SW480 (cell line): ENCODE measurements around the gene UPP2.

Source experiments
- DNase-seq: peaks from one replicate; pipeline ENCODE4 v3.0.0-alpha.2; 2016; ENCODE audit warnings: low spot score

The UPP2 gene

GRCh38 chr2:158104903-158105302, 3.2 kb downstream of the UPP2 start:
- no peak for DNase-seq

- DNase-seq = no peak
Measured at GRCh38 chr2:158112992-158113391, 11.3 kb downstream of the UPP2 start.

- DNase-seq = no peak
Measured at GRCh38 chr2:158113741-158114295, 12.1 kb downstream of the UPP2 start.

GRCh38 chr2:158114516-158114915, 12.8 kb downstream of the UPP2 start:
- DNase-seq = no peak

- DNase-seq = no peak
Measured at GRCh38 chr2:158115202-158115767, 13.6 kb downstream of the UPP2 start.

GRCh38 chr2:158116936-158117335, 15.3 kb downstream of the UPP2 start:
- no peak for DNase-seq

GRCh38 chr2:158120102-158120501, 18.4 kb downstream of the UPP2 start:
- no peak for DNase-seq

- DNase-seq = no peak
Measured at GRCh38 chr2:158120664-158121641, 19.3 kb downstream of the UPP2 start.

- no peak for DNase-seq
Measured at GRCh38 chr2:158124896-158125295, 23.2 kb downstream of the UPP2 start.

GRCh38 chr2:158125756-158126498, 24.3 kb downstream of the UPP2 start:
- no peak for DNase-seq

DNA sequence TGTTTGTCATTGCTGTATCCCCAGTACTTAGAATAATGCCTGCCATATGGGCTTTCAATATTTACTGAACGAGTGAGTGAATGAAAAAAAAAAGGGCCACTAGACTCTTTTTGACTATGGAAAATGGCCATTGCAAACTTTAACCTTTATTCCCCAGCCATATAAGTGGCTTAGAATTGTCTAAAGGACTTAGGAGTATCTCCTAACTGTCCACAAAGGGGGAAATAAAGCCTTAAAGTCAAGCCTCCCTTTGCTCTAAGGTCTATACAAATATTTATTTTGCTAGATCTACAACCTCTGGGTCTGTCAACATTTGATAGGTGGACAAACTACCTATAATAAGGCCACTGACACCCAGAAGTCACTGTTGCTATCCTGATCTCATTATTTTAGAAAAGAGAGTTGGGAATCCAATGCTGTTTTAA, 25.7 kb downstream of the UPP2 start:
- no peak for DNase-seq

DNA sequence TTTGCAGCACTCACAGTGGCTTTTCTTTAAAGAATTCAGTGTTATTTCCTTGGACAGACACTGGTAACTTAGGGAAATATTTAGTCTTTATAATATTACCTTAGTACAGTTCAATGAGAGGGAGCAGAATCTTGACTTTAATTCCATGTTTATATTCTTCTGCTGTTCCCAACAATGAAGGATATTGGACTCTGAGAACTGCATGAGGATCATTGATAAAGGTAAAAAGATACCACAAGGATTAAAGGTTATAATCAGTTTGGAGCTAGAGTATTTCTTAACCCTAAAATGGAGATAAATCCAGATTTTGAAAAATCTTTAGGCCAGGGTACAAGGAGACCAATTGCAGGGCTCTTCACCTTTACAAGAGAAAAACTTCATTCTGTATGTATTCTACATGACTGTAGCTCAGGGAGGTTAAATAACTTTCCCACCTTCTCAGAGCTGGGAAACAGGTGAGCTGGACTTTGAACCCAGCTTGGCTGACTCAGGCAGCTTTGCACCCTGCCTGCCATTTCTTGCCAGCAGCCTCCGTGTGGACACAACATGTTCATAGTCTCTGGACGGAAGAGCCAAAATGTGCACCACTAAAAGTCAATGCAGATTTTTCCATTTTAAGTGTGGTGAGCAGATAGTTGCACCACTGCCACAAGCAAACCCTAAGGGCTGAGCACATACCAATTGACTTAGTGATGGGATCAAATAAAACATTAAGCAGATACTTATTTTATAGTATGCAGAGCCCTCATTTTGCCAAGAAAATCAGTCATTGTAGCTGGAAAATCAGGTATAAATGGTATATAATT, 26.7 kb downstream of the UPP2 start:
- DNase-seq = peak; percentile 14

GRCh38 chr2:158129037-158129436, 27.4 kb downstream of the UPP2 start:
- no peak for DNase-seq

- DNase-seq = no peak
Measured at GRCh38 chr2:158130832-158131473, 29.3 kb downstream of the UPP2 start.

GRCh38 chr2:158131483-158131912, 29.8 kb downstream of the UPP2 start:
- DNase-seq = no peak

DNA sequence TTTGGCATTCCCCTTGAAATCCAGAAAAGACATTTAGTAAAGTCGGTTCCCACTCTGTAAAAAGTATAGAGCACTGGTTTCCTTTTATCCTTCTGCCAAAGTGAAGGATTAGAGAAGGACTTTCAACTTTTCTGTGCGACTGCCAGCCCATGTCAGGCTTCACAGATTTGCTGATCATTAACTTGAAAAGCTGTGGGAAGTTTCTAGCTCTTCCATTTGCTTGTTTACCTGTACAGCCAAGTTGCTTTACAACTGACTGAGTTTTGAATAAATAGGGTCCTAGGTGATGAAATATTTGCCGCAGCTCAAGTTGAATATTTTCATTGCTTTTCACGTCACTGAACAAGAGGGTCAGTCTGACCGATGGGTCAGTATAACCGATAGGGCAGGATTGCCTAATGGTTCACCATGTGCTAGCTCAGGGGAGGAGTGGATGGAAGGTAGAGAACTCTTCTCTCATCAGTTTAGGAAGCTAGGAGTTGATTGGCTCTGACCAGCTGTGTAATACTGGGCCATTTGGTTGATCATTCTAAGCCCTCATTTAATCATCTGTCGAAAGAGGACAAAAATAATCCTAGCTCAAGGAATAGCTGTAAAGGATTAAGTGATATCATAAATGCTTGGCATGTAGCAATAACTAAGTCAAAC, 30.4 kb downstream of the UPP2 start:
- DNase-seq = no peak

DNA sequence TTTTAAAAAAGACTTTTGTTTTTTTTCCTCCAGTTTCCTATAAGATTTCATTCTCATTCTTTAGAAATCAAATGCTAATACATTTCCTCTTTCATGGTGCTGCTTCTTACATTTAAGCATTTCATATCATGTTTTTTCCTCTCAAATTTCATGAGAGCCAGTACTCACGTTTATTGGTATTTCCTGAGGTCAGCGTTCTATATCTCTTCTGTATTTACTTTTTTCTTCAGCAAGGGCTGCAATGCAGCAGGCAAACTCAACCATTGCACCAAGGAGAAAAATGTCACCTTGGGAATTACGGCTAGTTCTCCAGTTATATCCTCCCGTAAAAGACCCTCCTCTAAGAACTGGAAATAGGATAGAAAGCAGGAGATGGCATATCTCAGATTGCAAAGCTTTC, 32.4 kb downstream of the UPP2 start:
- no peak for DNase-seq

GRCh38 chr2:158134655-158135054, 33.0 kb downstream of the UPP2 start:
- DNase-seq = no peak

- DNase-seq = no peak
Measured at GRCh38 chr2:158135096-158135495, 33.4 kb downstream of the UPP2 start.

GRCh38 chr2:158138255-158138654, 36.6 kb downstream of the UPP2 start:
- DNase-seq = no peak
